NCI-H1105 (cell line): Measurements from ENCODE around the gene ASAP2.

Experiments
- DNase-seq: peaks from one replicate; lab custom pipeline; 2025; lab: John Stamatoyannopoulos, UW

The ASAP2 gene

DNA sequence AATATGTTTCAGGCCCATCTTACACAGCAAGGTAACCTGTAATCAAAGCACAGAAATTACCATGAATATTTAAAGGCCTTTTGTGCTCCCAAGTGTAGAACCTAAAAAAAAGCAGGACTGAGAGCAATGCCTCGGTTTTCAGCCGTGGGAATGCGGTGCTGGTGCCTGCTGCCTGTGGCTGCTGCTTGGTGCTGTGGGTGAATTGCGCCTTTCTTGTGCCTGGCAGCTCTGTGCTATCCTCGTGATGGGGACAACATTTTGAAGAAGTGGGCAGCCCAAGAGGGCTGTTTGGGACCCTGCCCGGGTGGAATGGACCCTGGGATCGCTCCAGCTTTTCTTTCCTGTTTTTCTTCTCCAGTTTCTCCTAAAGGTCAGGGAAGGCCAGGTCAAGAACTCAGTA lies 91.2 kb downstream of the ASAP2 start:
- no peak for DNase-seq

DNA sequence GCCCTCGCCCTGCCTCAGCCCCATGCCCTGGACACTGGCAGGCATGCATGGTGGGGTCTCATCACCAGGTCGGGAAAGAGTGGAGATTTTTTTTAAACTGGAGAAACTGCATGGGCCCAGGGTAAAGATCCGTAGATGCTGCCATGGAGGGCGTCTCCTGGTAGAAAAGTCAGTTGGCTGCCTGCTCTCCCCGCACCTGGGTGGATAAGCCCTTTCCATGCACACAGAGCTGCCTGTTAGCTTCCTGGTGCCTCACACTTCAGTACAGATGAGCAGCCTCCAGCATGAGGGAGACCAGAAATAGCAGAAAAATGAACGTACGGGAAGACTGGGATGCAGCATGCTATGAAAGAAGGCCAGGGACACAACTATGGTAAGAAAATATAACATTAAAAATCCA lies 92.0 kb downstream of the ASAP2 start:
- no peak for DNase-seq

DNA sequence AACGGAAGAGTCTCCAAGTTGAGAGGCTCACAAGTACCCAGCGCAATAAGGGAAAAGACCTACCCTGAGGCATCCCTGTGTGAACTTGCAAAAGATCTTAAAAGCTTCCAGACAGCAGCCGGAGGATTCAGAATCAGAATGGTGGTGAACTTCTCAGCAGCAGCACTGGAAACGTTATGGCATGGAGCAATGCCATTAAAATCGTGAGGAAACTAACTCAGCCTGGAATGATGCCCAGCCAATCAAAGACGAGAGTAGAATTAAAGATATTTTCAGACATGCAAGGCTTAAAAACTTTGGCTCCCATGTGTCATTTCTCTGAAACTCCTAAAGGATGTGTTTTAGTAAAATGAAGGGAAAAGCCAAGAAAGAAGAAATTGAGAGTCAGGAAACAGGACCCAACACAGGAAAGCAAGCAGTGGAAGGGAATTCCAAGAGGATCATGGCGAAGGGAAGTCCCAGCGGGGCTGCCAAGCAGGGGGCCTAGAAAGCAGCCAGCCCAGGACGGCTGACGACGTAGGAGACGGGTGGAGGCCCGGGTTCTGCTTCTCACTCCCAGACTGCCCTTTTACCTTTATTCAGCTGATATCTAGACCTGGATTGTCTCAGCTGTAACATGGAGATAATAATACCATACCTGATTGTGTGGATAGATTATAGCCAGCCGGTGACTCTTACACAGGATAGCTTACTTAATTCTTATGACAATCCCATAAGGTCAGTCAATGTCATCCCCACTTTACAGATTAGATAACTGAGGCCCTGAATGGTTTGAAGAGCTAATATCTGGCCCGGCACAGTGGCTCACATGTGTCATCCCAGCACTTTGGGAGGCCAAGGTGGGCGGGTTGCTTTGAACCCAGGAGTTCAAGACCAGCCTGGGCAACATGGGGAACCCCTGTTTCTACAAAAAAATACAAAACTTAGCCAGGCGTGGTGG lies 92.8 kb downstream of the ASAP2 start:
- DNase-seq: no peak

DNA sequence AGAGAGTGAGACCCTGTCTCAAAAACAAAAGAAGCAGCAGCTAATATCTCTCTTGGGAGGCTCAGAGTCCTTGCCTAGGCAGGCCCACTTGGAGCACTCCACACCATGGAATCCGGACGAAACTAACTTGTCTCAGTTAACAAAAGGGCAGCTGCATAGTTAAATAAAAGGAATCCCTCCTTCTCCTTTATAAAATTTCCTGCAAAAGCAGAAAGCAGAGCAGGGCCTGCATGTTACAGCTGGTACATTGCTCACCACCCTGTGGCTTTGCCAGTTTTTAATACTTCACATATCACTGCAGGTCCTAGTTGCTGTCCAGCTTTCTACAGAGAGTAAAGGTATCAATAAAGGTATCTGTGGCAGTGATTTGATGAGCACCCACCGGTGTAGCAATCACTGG lies 93.6 kb downstream of the ASAP2 start:
- no peak for DNase-seq

DNA sequence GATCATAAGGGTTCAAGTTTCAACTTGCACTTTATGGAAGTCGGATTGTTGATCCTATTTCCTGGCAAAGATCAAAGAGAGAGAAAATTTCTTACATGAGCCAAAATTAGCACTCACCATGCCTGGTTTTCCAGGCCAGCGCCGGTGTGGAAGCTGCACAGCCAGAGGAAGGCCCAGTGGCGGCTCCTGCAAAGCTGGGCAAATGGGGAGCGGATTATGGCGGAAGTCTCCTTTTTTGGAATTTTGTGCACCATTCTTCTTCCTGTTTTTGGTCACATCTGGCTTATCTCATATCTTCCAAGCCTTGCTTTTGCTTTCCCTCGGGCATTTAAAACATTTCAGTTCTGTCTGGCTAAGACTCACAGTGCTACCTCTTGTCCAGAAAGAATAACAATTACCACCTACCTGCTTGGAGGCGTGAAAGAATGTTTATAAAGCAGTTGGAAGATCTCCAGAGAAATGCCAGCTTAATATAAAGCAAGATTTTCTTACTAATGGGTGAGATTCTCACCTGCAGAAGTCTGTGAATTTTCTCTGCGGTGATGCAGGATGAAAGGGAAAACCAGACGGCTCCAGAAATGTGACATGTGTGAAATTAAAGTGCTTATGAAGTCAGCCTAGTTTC lies 94.3 kb downstream of the ASAP2 start:
- DNase-seq: no peak

DNA sequence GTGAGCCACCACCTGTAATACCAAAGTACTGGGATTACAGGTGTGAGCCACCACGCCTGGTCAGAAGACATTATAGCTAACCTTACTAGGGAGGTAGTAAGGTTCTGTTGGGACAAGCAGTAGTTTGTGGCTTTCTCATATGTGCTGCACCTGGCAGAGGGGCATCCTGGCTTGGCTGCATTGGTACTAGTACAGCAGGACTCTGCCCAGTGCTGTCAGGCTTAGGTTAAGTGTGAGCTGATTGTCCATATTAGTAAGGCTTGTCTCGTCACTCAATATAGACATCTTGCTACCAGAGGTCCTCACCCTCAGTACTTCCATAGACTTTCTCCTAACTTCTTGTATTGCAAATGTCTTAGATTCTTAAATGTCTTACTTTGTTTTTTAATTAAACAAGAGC lies 96.1 kb downstream of the ASAP2 start:
- DNase-seq: no peak

DNA sequence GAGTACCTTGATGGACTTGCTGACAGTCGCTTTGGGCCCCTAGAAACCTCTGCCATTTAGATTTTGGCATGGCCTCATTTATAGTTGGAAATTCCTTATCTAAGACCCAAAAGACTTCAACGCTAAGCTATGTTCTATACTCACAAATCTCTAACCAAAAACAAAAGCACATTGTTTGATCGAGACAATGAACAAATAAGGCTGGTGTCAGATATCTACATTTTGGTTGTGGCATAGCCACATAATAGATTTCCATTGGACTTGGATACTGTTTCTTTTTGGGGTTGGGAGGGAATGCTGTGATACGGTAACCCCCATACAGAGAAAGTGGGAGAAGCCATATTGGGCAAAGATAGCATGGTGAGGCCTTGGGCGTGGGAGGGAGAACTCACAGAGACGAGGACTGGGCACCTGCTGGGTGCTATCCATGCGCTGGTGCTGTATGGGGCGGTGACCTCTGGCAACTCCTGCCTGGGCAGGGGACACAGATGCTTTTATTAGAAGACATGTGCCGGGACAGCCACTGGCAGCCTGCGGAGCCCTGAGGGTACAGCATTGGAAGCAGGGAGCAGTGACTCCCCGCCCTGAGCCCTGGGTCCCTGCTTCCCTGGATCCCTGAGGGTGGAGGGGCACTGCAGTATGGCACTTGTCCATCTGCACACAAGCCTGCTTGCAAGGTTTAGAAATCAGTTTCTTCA lies 97.1 kb downstream of the ASAP2 start:
- no peak for DNase-seq

DNA sequence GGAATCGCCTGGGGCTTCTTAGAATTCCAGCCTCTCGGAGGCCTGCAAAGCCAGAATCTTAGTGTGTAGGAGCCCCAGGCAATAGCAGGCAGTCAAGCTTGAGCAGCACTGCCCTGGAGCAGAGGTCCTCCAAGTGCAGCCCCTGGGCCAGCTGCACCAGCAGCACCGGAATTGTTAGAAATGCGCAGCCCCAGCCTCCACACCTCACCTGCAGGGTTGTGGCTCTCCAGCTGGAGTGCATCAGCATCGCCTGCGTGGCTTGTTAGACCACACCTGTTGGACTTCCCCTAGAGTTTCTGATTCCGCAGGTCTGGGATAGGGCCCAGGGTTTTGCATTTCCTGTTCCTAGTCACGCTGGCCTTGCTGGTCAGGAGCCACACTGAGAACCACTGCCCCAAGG lies 100.3 kb downstream of the ASAP2 start:
- DNase-seq: no peak

DNA sequence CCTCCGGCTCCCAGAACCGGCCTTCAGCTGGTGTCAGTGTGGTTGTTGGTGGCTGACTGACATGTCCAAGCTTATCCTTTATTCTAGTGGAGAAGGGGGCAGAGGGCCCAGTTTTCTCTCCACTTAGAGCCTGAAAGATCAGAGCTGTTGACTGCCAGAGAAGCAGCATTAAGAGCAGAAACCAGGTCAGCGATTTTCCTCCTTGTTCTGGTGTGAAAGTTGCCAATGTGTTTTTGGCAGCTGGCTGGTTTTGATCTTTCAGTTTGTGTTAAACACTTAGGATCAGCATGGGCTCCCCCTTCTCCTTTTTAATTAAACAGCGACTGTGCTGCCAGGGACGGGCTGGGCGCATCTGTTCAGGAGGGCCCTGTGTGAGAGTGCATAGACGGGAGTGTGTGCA lies 100.9 kb downstream of the ASAP2 start:
- no peak for DNase-seq

DNA sequence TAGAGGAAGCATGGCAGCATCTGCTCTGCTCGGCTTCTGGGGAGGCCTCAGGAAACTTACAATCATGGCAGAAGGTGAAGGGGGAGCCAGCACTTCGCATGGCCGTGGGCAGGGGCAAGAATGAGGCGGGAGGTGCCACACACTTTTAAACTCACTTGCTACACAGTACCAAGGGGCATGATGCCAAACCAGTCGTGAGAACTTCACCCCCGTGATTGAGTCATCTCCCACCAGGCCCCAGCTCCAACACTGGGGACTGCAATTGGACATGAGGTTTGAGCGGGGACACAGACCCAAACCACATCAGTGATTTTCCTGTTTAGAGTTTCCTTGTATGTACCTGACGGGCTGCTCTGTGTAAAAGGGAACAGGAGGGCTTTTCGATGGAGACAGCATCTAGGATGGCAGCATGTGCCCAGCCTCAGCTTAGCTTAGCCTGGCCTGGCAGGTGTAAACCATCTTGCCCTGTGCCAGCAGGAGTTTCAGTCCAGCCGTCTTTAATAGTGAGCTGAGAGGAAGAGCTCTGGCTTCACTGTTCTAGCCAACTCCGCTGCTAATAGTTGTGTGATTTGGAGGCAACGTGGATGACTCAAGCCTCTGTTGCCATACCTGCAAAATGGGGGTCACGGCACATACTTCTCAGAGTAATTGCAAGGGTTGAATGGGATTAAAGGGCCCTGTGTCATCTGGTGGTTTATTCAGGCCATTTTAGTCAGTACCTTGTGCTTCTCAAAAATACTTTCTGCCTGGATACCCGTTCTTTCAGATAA lies 101.8 kb downstream of the ASAP2 start:
- DNase-seq: no peak

DNA sequence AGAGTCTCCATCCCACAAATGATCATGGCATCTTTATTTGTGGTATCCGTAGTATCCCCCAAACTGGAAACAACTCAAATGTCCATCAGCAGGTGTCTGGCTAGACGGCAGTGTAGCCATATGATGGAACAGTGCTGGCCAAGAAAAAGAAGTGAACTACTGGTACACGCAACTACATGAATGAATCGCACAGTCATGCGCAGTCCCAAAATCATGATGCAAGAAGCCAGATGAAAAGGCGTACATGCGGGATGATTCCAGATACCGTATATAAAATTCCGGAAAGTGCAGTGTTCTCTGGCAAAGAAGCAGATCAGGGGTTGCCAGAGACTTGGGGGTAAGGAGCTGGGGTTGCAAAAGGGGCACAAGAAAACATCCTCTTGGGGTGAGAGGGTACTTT lies 102.5 kb downstream of the ASAP2 start:
- DNase-seq: no peak

DNA sequence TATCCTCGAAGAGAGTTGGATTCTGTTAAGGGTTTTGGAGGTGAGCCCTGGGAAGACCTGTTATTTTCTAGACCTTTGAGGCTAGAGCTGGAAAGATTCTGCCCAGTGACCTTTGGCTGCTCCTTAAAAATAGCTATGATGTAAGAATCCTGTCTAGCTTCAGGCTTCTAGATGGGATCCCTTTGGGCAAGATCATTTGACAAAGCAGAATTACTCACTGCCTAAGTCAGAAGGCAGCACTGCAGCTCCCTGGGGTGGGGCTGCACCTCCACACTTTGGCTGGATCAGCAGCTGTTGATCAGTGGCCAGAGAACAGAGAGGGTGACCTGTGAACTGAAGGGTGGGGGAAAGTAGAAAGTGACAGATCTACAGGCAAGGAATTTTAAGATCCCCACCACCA lies 103.8 kb downstream of the ASAP2 start:
- no peak for DNase-seq

DNA sequence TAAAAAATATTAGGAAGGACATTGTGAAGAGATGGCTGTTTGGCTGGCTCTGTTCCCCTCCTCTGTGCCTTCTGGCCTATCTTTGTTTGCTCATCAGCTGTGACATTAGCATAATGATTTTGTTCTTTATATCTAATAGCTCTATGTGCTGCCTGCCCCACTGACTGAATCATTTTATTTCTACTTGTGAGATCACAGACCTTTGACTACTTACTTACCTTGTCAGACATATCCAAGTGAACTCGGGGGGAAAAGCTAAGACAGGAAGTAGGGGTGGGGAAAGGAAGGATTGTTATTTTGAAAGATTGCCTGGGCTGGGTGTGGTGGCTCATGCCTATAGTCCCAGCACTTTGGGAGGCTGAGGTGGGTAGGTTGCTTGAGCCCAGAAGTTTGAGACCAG lies 104.2 kb downstream of the ASAP2 start:
- DNase-seq: no peak

DNA sequence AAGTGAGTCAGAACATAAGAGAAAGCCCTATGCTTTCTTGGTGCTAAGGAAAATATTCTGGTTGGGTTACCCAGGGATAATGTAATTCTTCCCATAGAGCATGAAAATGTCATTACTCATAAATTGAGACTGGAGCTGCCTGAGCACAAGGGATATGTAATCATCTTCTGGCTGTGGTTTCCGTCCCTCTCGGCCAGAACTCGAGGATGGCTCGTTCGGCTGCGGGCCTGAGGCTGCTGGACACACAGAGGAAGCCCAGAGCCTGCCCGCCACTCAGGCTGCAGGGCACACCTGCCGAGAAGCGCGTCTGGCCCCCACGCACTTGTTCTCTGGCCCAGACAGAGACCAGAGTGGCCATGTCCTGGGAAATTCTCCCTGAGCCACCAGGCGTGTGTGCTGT lies 104.9 kb downstream of the ASAP2 start:
- no peak for DNase-seq

DNA sequence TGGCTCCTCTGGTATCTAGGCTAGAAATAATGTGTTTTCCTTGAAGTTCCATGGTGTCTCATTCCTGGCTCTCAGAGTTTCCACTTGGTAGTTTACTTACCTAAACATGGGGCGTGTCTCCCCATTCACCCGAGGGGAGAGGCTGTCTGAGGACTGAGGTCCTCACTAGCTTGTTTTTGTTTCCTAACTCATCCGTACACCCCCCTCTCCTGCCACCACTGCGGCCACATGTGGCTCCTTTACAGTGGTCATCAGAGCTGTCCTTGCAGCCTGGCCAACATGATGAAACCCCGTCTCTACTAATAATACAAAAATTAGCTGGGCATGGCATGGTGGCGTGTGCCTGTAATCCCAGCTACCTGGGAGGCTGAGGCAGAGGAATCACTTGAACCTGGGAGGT lies 106.0 kb downstream of the ASAP2 start:
- DNase-seq: no peak

DNA sequence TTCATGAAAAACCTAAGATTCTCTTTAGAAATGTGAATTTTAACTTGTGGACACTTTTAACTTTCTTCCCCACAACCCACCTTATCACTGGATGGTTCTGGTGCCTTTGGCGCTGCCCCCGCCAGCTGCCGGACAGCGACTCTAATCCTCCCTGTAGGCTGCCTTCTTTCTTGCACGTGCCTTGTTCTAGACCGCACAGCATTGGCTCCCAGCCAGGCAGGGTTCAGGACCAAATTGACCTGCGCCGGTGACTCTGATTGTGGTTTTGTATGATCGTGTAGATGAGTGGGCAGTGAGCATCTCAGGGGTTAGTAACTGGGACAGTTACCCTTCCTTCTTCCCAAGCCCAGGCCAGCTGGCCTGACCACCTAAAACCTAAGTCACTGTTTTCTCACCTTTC lies 106.8 kb downstream of the ASAP2 start:
- no peak for DNase-seq

DNA sequence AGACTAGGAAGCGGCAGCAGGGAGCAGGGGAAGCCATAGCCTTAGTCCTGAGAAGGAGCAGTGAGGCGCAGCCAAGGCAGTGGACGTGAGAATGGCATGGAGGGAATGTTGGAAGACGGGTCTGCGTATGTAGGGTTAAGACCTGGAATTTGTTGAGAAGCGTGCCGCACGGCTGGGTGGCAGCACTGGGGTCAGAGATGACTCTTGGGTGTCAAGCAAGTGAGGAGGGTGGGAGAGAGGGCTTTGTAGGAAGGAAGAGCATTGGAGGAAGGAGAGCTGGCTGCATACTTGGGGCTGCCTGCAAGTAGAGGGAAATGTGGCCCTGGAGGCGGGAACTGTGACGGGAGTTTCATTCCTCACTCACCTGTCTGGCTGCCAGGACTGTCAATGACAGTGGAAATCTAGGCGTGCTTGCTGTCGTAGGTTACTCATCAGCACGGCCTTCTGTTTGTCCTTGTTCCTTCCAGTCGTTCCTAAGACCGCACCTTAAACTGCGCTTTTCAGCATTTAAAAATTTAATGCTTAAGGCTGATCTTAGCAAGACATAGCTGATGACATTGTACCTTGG lies 108.8 kb downstream of the ASAP2 start:
- DNase-seq: no peak

DNA sequence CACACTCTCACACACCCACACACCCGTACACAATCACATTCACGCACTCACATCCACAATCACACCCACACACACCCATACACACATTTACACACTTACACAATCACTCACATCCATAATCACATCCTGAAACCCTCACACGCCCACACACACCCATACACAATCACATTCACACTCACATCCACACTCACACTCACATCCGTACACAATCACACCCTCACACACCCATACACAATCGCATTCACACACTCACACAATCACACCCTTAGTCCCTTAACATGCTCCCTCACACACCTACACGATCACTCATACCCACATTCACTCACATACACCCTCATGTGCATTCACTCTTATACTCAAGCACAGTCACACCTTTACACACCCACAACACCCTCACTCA lies 110.9 kb downstream of the ASAP2 start:
- DNase-seq: no peak

DNA sequence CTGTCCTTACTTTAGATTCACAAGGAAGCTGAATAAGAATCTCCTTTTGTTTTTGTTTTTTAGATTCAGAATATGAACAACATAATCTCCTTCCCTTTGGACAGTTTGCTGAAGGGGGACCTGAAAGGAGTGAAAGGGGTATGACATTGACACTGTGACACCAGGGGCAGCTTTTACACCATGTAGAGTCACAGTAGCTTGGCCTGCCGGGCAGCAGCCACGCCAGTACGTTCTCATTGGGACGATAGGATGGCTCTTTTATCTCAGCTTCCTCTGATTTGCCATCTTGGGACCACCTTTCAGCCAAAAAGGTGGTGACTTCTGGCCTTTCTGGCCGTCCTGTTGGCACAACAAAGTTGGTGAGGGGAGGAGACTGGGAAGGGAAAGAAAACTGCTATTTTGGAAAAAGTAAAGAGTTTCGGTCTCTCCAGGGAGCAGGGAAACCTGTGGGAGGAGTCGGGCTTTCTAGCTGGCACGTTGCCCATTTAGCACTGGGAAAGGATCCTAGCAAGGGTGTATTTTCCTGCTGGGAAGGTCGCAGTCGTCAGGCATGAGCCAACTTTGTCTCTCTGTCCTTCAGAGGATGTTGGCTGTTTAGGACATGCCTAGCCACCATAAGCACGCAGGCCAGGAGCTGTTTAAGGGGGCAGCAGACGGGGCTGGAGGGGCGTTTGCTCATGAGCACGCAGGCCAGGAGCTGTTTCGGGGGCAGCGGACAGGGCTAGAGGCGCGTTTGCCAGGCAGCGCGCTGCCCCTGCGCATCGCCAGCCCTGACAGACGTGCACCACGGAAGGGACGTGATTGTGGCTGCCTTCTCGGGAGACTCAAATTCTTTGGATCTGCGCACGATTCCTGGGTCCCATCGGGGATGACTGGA lies 112.1 kb downstream of the ASAP2 start:
- DNase-seq: no peak

DNA sequence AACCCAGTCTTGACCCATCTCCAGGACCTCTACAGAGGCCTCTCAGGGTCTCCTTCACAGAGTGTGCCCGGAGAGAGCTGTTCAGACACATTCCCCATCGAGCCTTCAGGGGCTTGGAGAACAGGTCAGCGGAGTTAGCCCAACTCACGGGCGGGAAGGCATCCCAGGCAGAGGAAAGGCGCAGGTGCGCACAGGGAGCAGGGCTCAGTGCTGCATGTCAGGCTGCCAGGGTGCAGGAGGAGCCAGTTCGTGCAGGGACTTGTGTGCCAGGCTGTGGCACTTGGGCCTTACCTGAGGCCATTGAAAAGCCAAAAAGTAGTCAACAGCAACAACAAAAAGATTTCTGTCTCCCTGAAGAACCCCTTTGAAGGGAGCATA lies 112.7 kb downstream of the ASAP2 start:
- DNase-seq: no peak

DNA sequence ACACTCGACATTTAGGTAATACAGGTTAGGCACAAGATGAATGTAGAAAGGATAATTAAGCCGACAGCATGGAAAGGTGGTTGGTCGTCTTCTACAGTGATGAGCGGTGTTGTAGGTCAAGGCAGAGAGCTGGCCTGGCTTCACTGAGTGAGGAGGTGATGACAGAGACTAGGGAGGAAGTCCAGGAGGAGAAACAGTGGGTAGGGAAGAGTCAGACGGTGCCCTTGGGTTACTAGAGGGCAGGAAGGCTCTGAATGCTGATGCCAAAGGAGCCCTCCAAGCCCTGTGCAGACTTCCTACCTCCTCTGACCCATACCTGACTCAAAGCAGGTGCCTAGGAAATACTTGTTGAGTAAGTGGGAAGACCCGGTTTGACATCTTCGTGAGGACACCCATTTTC lies 116.0 kb downstream of the ASAP2 start:
- DNase-seq: no peak
